Retinal pigment epithelial cell (primary cell): ENCODE measurements around the gene DYNC1H1.

ENCODE experiments used
- DNase-seq: peaks from one replicate; pipeline ENCODE4 v3.0.0-alpha.2; 2010; ENCODE audit warnings: low read depth
- H3K4me3 ChIP-seq: 2 replicates; pipeline ENCODE4 v1.5.1; 2011; ENCODE audit warnings: mild to moderate bottlenecking, low read length, control low read depth, moderate library complexity
- CTCF ChIP-seq: conservative IDR thresholded peaks from 2 replicates; pipeline ENCODE4 v1.5.1; 2011; ENCODE audit warnings: low read depth, low read length, control low read depth, inconsistent platforms

DYNC1H1 gene

DNA sequence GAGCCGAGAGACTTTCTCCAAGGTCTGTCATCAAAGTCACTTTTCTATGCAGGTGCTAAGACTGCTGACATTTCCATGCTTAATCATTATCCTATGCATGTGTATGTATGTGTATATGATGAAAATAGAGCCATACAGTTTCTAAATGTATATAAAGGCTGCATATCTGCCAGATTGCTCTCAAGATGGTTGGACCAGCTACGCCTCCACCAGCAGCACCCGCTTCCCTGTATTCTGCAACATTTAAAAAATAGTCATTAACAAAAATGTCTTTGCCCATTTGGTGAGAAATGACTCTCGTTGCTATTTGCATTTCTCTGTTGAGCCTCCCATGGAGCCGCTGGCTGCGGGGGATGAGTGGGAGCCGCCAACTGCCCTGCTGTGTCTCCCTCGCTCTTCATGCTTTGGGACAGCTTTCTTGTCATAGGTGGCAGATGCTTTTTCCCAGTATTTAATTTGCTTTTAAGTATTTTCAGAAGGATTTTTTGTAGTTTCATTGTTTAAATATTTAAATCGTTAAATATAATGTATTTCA, 54.7 kb downstream of the DYNC1H1 start:
- H3K4me3 ChIP-seq: no peak overlapping the region
- DNase-seq: no peak
- no peak for TF ChIP-seq CTCF

GRCh38 chr14:102020058-102020971, 55.9 kb downstream of the DYNC1H1 start:
- TF ChIP-seq CTCF: no peak
- DNase-seq: no peak
- H3K4me3 ChIP-seq: no peak overlapping the region

GRCh38 chr14:102026934-102027333, 62.6 kb downstream of the DYNC1H1 start:
- H3K4me3 ChIP-seq: no peak overlapping the region
- no peak for TF ChIP-seq CTCF
- no peak for DNase-seq

GRCh38 chr14:102027951-102028350, 63.6 kb downstream of the DYNC1H1 start:
- TF ChIP-seq CTCF: no peak
- DNase-seq: no peak
- no peak overlapping the region for H3K4me3 ChIP-seq

- no peak overlapping the region for H3K4me3 ChIP-seq
- TF ChIP-seq CTCF: no peak
- peak; percentile 66 for DNase-seq
These were observed 64.4 kb downstream of the DYNC1H1 start for GRCh38 chr14:102028733-102029132.

GRCh38 chr14:102029956-102030355, 65.6 kb downstream of the DYNC1H1 start:
- H3K4me3 ChIP-seq: no peak overlapping the region
- peak; percentile 19 for DNase-seq
- TF ChIP-seq CTCF: no peak

GRCh38 chr14:102033241-102033640, 68.9 kb downstream of the DYNC1H1 start:
- DNase-seq: no peak
- H3K4me3 ChIP-seq: no peak overlapping the region
- TF ChIP-seq CTCF: no peak
